Parathyroid adenoma (tissue), 2 donors: ENCODE results near the gene UFSP1.
"Not testable (repeated sequence)": the region's sequence is repeated elsewhere in the genome, so short reads cannot be mapped to it uniquely, and the experiment has no call there.

Experiments
- H2AFZ ChIP-seq: fragments of 300-600 bp; sonication (generic); one replicate; pipeline ENCODE4 v1.7.0; 2017; ENCODE audit warnings: antibody characterized with exemption, mild to moderate bottlenecking
- H3K27ac ChIP-seq: fragments of 300-600 bp; sonication (generic); one replicate; pipeline ENCODE4 v1.7.0; 2017
- H3K27me3 ChIP-seq: fragments of 300-600 bp; sonication (generic); one replicate; pipeline ENCODE4 v1.7.0; 2017; ENCODE audit warnings: low read length; ENCODE audit not compliant: control insufficient read depth, insufficient read depth
- H3K36me3 ChIP-seq: fragments of 300-600 bp; sonication (generic); one replicate; pipeline ENCODE4 v1.7.0; 2017; ENCODE audit warnings: low read length; ENCODE audit not compliant: control insufficient read depth, insufficient read depth
- H3K4me1 ChIP-seq: fragments of 300-600 bp; sonication (generic); one replicate; pipeline ENCODE4 v1.7.0; 2017; ENCODE audit warnings: control low read depth
- H3K4me2 ChIP-seq: fragments of 300-600 bp; sonication (generic); one replicate; pipeline ENCODE4 v1.7.0; 2017; ENCODE audit warnings: low read length
- H3K4me3 ChIP-seq: fragments of 300-600 bp; sonication (generic); one replicate; pipeline ENCODE4 v1.7.0; 2017; ENCODE audit warnings: low read depth, low read length
- H3K79me2 ChIP-seq: fragments of 300-600 bp; sonication (generic); one replicate; pipeline ENCODE4 v1.7.0; 2017; ENCODE audit warnings: control low read depth
- H3K9ac ChIP-seq: fragments of 300-600 bp; sonication (generic); one replicate; pipeline ENCODE4 v1.7.0; 2017; ENCODE audit warnings: mild to moderate bottlenecking
- H3K9me3 ChIP-seq: fragments of 300-600 bp; sonication (generic); one replicate; pipeline ENCODE4 v1.7.0; 2017; ENCODE audit warnings: low read length; ENCODE audit not compliant: control insufficient read depth
- CTCF ChIP-seq: fragments of 300-600 bp; sonication (generic); IDR thresholded peaks from one replicate; pipeline ENCODE4 v1.7.0; 2017; ENCODE audit warnings: antibody characterized with exemption, mild to moderate bottlenecking
- donor health status: primary hyperparathyroidism.

Gene UFSP1

GRCh38 chr7:100921039-100921438 lies 31.5 kb upstream of the UFSP1 start:
- Histone ChIP-seq H3K4me2 (no peak overlapping the region), H3K9ac (no peak overlapping the region), H3K27me3 (no peaks in the 10 kb centered on the region), H3K36me3 (no peaks in the 10 kb centered on the region), H3K4me3 (no peak overlapping the region), H2AFZ (no peak overlapping the region), H3K27ac (no peak overlapping the region), H3K79me2 (no peaks in the 10 kb centered on the region), H3K9me3 (no peaks in the 10 kb centered on the region), H3K4me1 (no peaks in the 10 kb centered on the region)
- no peak for TF ChIP-seq CTCF

- not testable (repeated sequence) for H3K27me3 ChIP-seq, H3K36me3 ChIP-seq, H3K4me2 ChIP-seq, H3K79me2 ChIP-seq, H2AFZ ChIP-seq, H3K4me3 ChIP-seq, H3K4me1 ChIP-seq, H3K27ac ChIP-seq, H3K9me3 ChIP-seq, H3K9ac ChIP-seq
Observed at GRCh38 chr7:100919779-100920437, 30.4 kb upstream of the UFSP1 start.

GRCh38 chr7:100919335-100919734 lies 29.8 kb upstream of the UFSP1 start:
- not testable (repeated sequence) for H3K27me3 ChIP-seq, H3K9me3 ChIP-seq, H3K4me1 ChIP-seq, H3K79me2 ChIP-seq, H2AFZ ChIP-seq, H3K27ac ChIP-seq, H3K4me3 ChIP-seq, H3K9ac ChIP-seq, H3K36me3 ChIP-seq, H3K4me2 ChIP-seq

GRCh38 chr7:100914879-100915447 lies 25.4 kb upstream of the UFSP1 start:
- H3K9me3 ChIP-seq = no peaks in the 10 kb centered on the region
- no peak overlapping the region for H2AFZ ChIP-seq
- H3K27ac ChIP-seq = no peak overlapping the region
- TF ChIP-seq CTCF = no peak
- H3K79me2 ChIP-seq = no peaks in the 10 kb centered on the region
- no peak overlapping the region for H3K9ac ChIP-seq
- no peaks in the 10 kb centered on the region for H3K4me1 ChIP-seq
- H3K4me2 ChIP-seq = no peak overlapping the region
- no peak overlapping the region for H3K4me3 ChIP-seq
- no peaks in the 10 kb centered on the region for H3K27me3 ChIP-seq
- no peaks in the 10 kb centered on the region for H3K36me3 ChIP-seq

GRCh38 chr7:100914208-100914878 lies 24.8 kb upstream of the UFSP1 start:
- Histone ChIP-seq H3K9ac (no peak overlapping the region), H3K27ac (no peak overlapping the region)

More at GRCh38 chr7:100914208-100914878, 24.8 kb upstream of the UFSP1 start:
- Histone ChIP-seq H3K4me1 (no peaks in the 10 kb centered on the region), H3K4me3 (no peak overlapping the region), H3K27me3 (no peaks in the 10 kb centered on the region), H3K9me3 (no peaks in the 10 kb centered on the region), H3K79me2 (no peaks in the 10 kb centered on the region), H3K36me3 (no peaks in the 10 kb centered on the region), H3K4me2 (peak overlapping the region; percentile 35), H2AFZ (no peak overlapping the region)
- TF ChIP-seq CTCF = no peak
